GM12801 (cell line): ENCODE data around the gene TBPL2.

Experiments used
- CTCF ChIP-seq: IDR thresholded peaks from one replicate; pipeline ENCODE4 v1.5.1; 2011; ENCODE audit warnings: control low read depth; ENCODE audit not compliant: insufficient read length; ENCODE audit errors: extremely low read depth

TBPL2 gene

GRCh38 chr14:55412676-55413075 lies 27.7 kb downstream of the TBPL2 start:
- no peak for TF ChIP-seq CTCF

GRCh38 chr14:55411426-55412389 lies 28.7 kb downstream of the TBPL2 start, which contains the start of gene ATG14:
Gene ATG14, minus strand, starts transcription at chr14:55411830. Its CDS starts 8 bp downstream, at chr14:55411822.
- no peak for TF ChIP-seq CTCF

GRCh38 chr14:55410876-55411275 lies 29.5 kb downstream of the TBPL2 start:
- no peak for TF ChIP-seq CTCF

GRCh38 chr14:55404173-55404854 lies 36.1 kb downstream of the TBPL2 start:
- no peak for TF ChIP-seq CTCF

- TF ChIP-seq CTCF: no peak
These were observed 38.7 kb downstream of the TBPL2 start for GRCh38 chr14:55401751-55402150.

- no peak for TF ChIP-seq CTCF
These were observed 40.6 kb downstream of the TBPL2 start for GRCh38 chr14:55399852-55400251.

GRCh38 chr14:55399183-55399582 lies 41.2 kb downstream of the TBPL2 start:
- no peak for TF ChIP-seq CTCF
